ENCODE data around the gene SKA1. TPM values are rescaled to one million over a fixed set of nuclear protein-coding genes. Genes with fewer than 3 reads are reported as not detected.

Gene SKA1
- total and polyA plus RNA-seq, 2 experiments from 2014 or later = 4.0 to 5.5 TPM

- Histone ChIP-seq H3K36me3 (replicated peaks; ENCODE audit: insufficient read depth, low read depth) (no peaks in the 10 kb centered on the region), H3K79me2 (no peaks in the 10 kb centered on the region), H3K27me3 (no peaks in the 10 kb centered on the region), H3K9me2 (replicated peaks; ENCODE audit: insufficient read depth) (no peaks in the 10 kb centered on the region), H3K4me1 (ENCODE audit: insufficient read depth) (peaks cover 4% of the 10 kb centered on the region), H2AFZ (no peak overlapping the region), H3K4me3 (no peak overlapping the region), H4K20me1 (ENCODE audit: insufficient read depth, poor library complexity, severe bottlenecking) (no peaks in the 10 kb centered on the region), H3K9me3 (ENCODE audit: low read depth) (peaks cover 10% of the 10 kb centered on the region), H3K27ac (peak overlapping the region; percentile 14), H3K4me2 (no peak overlapping the region)
- no peak for TF ChIP-seq EZH2 (IDR thresholded peaks at IDR 0.05; ENCODE audit: borderline replicate concordance)
- no peak for TF ChIP-seq EZH2phosphoT487 (IDR thresholded peaks at IDR 0.05; ENCODE audit: low read depth, severe bottlenecking, unreplicated experiment)
- no peak for TF ChIP-seq CTCF (IDR thresholded peaks at IDR 0.05; ENCODE audit: poor library complexity)
- 72% methylated on average over 2 of the region's 2 CpGs for WGBS (ENCODE audit: low lambda C conversion rate, missing lambda C conversion rate)
- no peak for DNase-seq (ENCODE audit: low spot score)
Observed at GRCh38 chr18:50422286-50422898, 47.5 kb downstream of the SKA1 start.

- DNase-seq (ENCODE audit: low spot score) = peak; percentile 77
- Histone ChIP-seq H4K20me1 (ENCODE audit: insufficient read depth, poor library complexity, severe bottlenecking) (no peaks in the 10 kb centered on the region), H3K4me2 (no peak overlapping the region), H2AFZ (no peak overlapping the region), H3K4me3 (no peak overlapping the region), H3K27me3 (no peaks in the 10 kb centered on the region), H3K9me3 (ENCODE audit: low read depth) (peaks cover 5% of the 10 kb centered on the region), H3K79me2 (no peaks in the 10 kb centered on the region), H3K36me3 (replicated peaks; ENCODE audit: insufficient read depth, low read depth) (no peaks in the 10 kb centered on the region), H3K27ac (peak overlapping the region; percentile 85), H3K4me1 (ENCODE audit: insufficient read depth) (peaks cover 4% of the 10 kb centered on the region), H3K9me2 (replicated peaks; ENCODE audit: insufficient read depth) (no peaks in the 10 kb centered on the region)
- WGBS (ENCODE audit: low lambda C conversion rate, missing lambda C conversion rate) = 24% methylated on average over 7 of the region's 7 CpGs
- TF ChIP-seq EZH2 (IDR thresholded peaks at IDR 0.05; ENCODE audit: borderline replicate concordance) (no peak), CTCF (IDR thresholded peaks at IDR 0.05; ENCODE audit: poor library complexity) (no peak), EZH2phosphoT487 (IDR thresholded peaks at IDR 0.05; ENCODE audit: low read depth, severe bottlenecking, unreplicated experiment) (no peak)
Observed at GRCh38 chr18:50424877-50425690, 50.2 kb downstream of the SKA1 start.

GRCh38 chr18:50427896-50428295, 53.0 kb downstream of the SKA1 start:
- peak overlapping the region; percentile 32 for H3K27ac ChIP-seq
- peaks cover 5% of the 10 kb centered on the region for H3K9me3 ChIP-seq (ENCODE audit: low read depth)
- TF ChIP-seq EZH2phosphoT487 (IDR thresholded peaks at IDR 0.05; ENCODE audit: low read depth, severe bottlenecking, unreplicated experiment) = no peak
- TF ChIP-seq CTCF (IDR thresholded peaks at IDR 0.05; ENCODE audit: poor library complexity) = no peak
- no peak for TF ChIP-seq EZH2 (IDR thresholded peaks at IDR 0.05; ENCODE audit: borderline replicate concordance)
- no peak overlapping the region for H2AFZ ChIP-seq
- 77% methylated on average over 1 of the region's 1 CpG for WGBS (ENCODE audit: low lambda C conversion rate, missing lambda C conversion rate)
- no peak overlapping the region for H3K4me3 ChIP-seq
- H3K4me1 ChIP-seq (ENCODE audit: insufficient read depth) = peaks cover 4% of the 10 kb centered on the region
- H3K36me3 ChIP-seq (replicated peaks; ENCODE audit: insufficient read depth, low read depth) = no peaks in the 10 kb centered on the region
- H3K9me2 ChIP-seq (replicated peaks; ENCODE audit: insufficient read depth) = no peaks in the 10 kb centered on the region
- no peaks in the 10 kb centered on the region for H4K20me1 ChIP-seq (ENCODE audit: insufficient read depth, poor library complexity, severe bottlenecking)
- no peaks in the 10 kb centered on the region for H3K27me3 ChIP-seq
- H3K4me2 ChIP-seq = no peak overlapping the region
- no peaks in the 10 kb centered on the region for H3K79me2 ChIP-seq
- no peak for DNase-seq (ENCODE audit: low spot score)

Measured in hepatocyte (in vitro differentiated cells).